Endothelial cell of umbilical vein (primary cell): ENCODE results near the gene RMND5B. TPM values are rescaled to one million over a fixed set of nuclear protein-coding genes. Genes with fewer than 3 reads are reported as not detected.

ENCODE experiments used
- BruUV-seq: library from RNA; stranded (reverse); fragments of 400-500 nt; replicated peaks from 2 replicates; lab custom pipeline; 2021; lab: Mats Ljungman, UMichigan
- CTCF ChIA-PET: fragments of 300-600, 350-600 bp; sonication (Branson Sonifier 250); formaldehyde crosslinking; loops from one replicate; lab custom pipeline; 2021; ENCODE audit warnings: antibody characterized with exemption, inconsistent platforms; lab: Charles Lee
- POLR2A ChIA-PET: fragments of 300-600, 350-600 bp; sonication (Branson Sonifier 250); formaldehyde crosslinking; loops from one replicate; lab custom pipeline; 2021; ENCODE audit warnings: antibody characterized with exemption, inconsistent platforms; lab: Charles Lee
- DNase-seq: peaks from one replicate; pipeline ENCODE4 v3.0.0-alpha.2; 2011; ENCODE audit warnings: low read depth, low spot score
- FAIRE-seq: peaks from 2 replicates; lab custom pipeline; 2011; peaks lifted over from hg19 to GRCh38; lab: Jason Lieb, UNC
- H2AFZ ChIP-seq: 2 replicates; pipeline ENCODE4 v1.6.0; 2012; ENCODE audit warnings: low read depth, low read length, control low read depth, inconsistent platforms
- H3K27ac ChIP-seq: 2 replicates; pipeline ENCODE4 v1.5.1; 2011; ENCODE audit warnings: low read depth, mild to moderate bottlenecking, control low read depth, low read length, moderate library complexity; ENCODE audit not compliant: insufficient read depth
- H3K27me3 ChIP-seq, 2 experiments: 2 replicates each; pipeline versions ENCODE4 v1.6.0 to v1.6.1; 2011; ENCODE audit warnings: low read length in 2 of 2, mixed read lengths in 1 of 2; ENCODE audit not compliant: control insufficient read depth in 2 of 2, insufficient read depth in 2 of 2
- H3K36me3 ChIP-seq, 2 experiments: 2 replicates in 1 of 2; 3 replicates in 1 of 2; pipeline ENCODE4 v1.5.1; 2011; ENCODE audit warnings: low read length in 2 of 2, mild to moderate bottlenecking in 1 of 2, moderate library complexity in 1 of 2; ENCODE audit not compliant: control insufficient read depth in 2 of 2, insufficient read depth in 2 of 2; ENCODE audit errors: extremely low read depth in 1 of 2
- H3K4me1 ChIP-seq: 3 replicates; pipeline ENCODE4 v1.5.1; 2011; ENCODE audit warnings: mild to moderate bottlenecking, low read length; ENCODE audit not compliant: control insufficient read depth, insufficient read depth; ENCODE audit errors: extremely low read depth
- H3K4me2 ChIP-seq: 2 replicates; pipeline ENCODE4 v1.6.1; 2011; ENCODE audit warnings: low read length, control low read depth, mixed read lengths; ENCODE audit not compliant: insufficient read depth
- H3K4me3 ChIP-seq, 3 experiments: fragments of 200-600 bp in 1 of 3; sonication (generic), shearing (Covaris generic) in 1 of 3; replicated peaks in 1 of 3; 2 replicates each; pipeline ENCODE4 v1.5.1; 2011 to 2016; ENCODE audit warnings: control low read depth in 3 of 3, low read length in 3 of 3, mild to moderate bottlenecking in 2 of 3, inconsistent platforms in 1 of 3, low read depth in 1 of 3, moderate library complexity in 1 of 3; ENCODE audit not compliant: insufficient read depth in 1 of 3
- H3K79me2 ChIP-seq: 2 replicates; pipeline ENCODE4 v1.6.0; 2012; ENCODE audit warnings: low read length, inconsistent platforms; ENCODE audit not compliant: control insufficient read depth, insufficient read depth
- H3K9ac ChIP-seq: replicated peaks from 2 replicates; pipeline ENCODE3; 2011; ENCODE audit warnings: low read length, control low read depth; ENCODE audit not compliant: insufficient read depth; ENCODE audit errors: extremely low read depth
- H3K9me1 ChIP-seq: replicated peaks from 3 replicates; pipeline ENCODE4 v1.6.0; 2011; ENCODE audit warnings: mild to moderate bottlenecking, low read length; ENCODE audit not compliant: control insufficient read depth, insufficient read depth; ENCODE audit errors: extremely low read depth
- H3K9me3 ChIP-seq: replicated peaks from 2 replicates; pipeline ENCODE4 v1.5.1; 2012; ENCODE audit warnings: low read length, inconsistent platforms; ENCODE audit not compliant: control insufficient read depth, insufficient read depth
- H4K20me1 ChIP-seq: replicated peaks from 2 replicates; pipeline ENCODE3; 2011; ENCODE audit warnings: mild to moderate bottlenecking, low read length; ENCODE audit not compliant: control insufficient read depth, insufficient read depth; ENCODE audit errors: extremely low read depth
- EZH2 ChIP-seq: IDR thresholded peaks from 2 replicates; pipeline ENCODE4 v1.6.1; 2012; ENCODE audit warnings: borderline replicate concordance, low read depth, mild to moderate bottlenecking, moderate library complexity, low read length, inconsistent platforms; ENCODE audit not compliant: severe bottlenecking
- JUN ChIP-seq: IDR thresholded peaks from 2 replicates; pipeline ENCODE4 v1.6.1; 2011; ENCODE audit warnings: borderline replicate concordance, low read depth; ENCODE audit not compliant: insufficient read length, insufficient read depth
- MYC ChIP-seq: IDR thresholded peaks from one replicate; pipeline ENCODE4 v1.6.1; 2011; ENCODE audit warnings: mild to moderate bottlenecking, low read depth, low read length
- POLR2AphosphoS5 ChIP-seq: IDR thresholded peaks from 2 replicates; pipeline ENCODE4 v1.6.1; 2012; ENCODE audit warnings: low read depth, mild to moderate bottlenecking, control low read depth, low read length, moderate library complexity; ENCODE audit not compliant: insufficient read depth
- dilution Hi-C: fragments of 300-500 bp; cut with MboI; formaldehyde crosslinking; loops from one replicate; pipeline ENCODE4 v1.15.0; 2019; ENCODE audit warnings: low sequenced_read_pairs; ENCODE audit not compliant: extremely low pct_ligation_motif_present
- intact Hi-C: fragments of 100-400 bp; cut with micrococcal nuclease; formaldehyde crosslinking; loops from one replicate; pipeline ENCODE4 v1.10.0; 2022
- polyA plus RNA-seq, 4 experiments: library from polyadenylated mRNA; depleted of rRNA in 3 of 4; stranded (reverse) in 3 of 4; unstranded in 1 of 4; fragments of >200 nt; gene quantifications; 2 replicates each; pipeline versions ENCODE4 v1.2.1 to v1.2.3, GENCODE V29; 2011 to 2012; ENCODE audit warnings: missing spikeins in 1 of 4
- total RNA-seq: library from RNA; stranded (reverse); gene quantifications from 2 replicates; pipeline ENCODE4 v1.2.3, GENCODE V29; 2021
- TF ChIP-seq, protein P1 (sequence below), 2 donors: IDR thresholded peaks; 1 replicate in 1 of 2; 2 replicates in 1 of 2; pipeline ENCODE4 v1.5.1; 2011; ENCODE audit warnings: low read length in 2 of 2, mild to moderate bottlenecking in 2 of 2, moderate library complexity in 2 of 2, control low read depth in 1 of 2, inconsistent platforms in 1 of 2, low read depth in 1 of 2; ENCODE audit not compliant: insufficient read depth in 1 of 2; ENCODE audit errors: extremely low read depth in 1 of 2
- TF ChIP-seq, protein P2 (sequence below): IDR thresholded peaks from 2 replicates; pipeline ENCODE4 v1.6.1; 2011; ENCODE audit not compliant: insufficient read depth, insufficient read length

RMND5B gene
- total and polyA plus RNA-seq, 2 donors (not counting 3 experiments of a cell fraction or from before 2014, with no cell fraction given), result 38.2 to 40.2 TPM

DNA sequence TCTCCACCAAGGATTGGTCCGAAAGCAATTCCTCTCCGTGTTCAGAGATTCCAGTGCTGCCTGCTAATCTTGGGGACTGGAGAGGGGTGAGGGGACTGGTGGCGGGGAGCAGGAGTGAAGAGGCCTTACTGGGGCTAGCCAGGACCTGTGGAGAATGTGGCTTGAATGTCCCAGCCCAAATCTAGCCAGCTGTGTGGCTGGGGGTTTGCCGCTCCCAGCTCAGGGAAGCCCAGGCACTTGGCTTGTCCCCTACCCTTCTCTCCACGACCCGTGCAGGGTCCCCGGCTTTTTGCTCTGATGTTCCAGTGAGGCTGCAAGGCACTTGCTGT is 15.0 kb upstream of the RMND5B start:
- POLR2A ChIA-PET, result interaction anchor here (0.6 to 1.0 kb wide), 2 partner anchors 9 to 27 kb away, joined by 3 to 5 read pairs; no protein-coding TSS in a partner anchor
- Histone ChIP-seq H3K9ac (peak overlapping the region; percentile 19), H3K36me3 (peaks cover 0 to 8% of the 10 kb centered on the region in 2 experiments), H3K79me2 (peaks cover 9% of the 10 kb centered on the region), H3K27ac (no peak overlapping the region), H3K9me3 (no peaks in the 10 kb centered on the region), H3K4me1 (peaks cover 47% of the 10 kb centered on the region), H3K4me3 (peak overlapping the region in 2 of 3 experiments; percentile 69 to 94), H3K9me1 (no peaks in the 10 kb centered on the region), H3K27me3 (no peaks in the 10 kb centered on the region), H2AFZ (no peak overlapping the region), H3K4me2 (peak overlapping the region; percentile 72), H4K20me1 (no peaks in the 10 kb centered on the region)
- no peak for TF ChIP-seq MYC
- peak; percentile 12 for TF ChIP-seq EZH2
- FAIRE-seq, result no peak
- DNase-seq, result no peak
- intact Hi-C loops, result loop anchor here (2.0 to 10.0 kb wide), 2 partner anchors 31 to 621 kb away; partner anchors contain the start of gene PDLIM7
- CTCF ChIA-PET, result interaction anchor here (0.9 to 2.0 kb wide), 3 partner anchors 10 to 42 kb away, joined by 3 to 7 read pairs (median 3); no protein-coding TSS in a partner anchor
- no TSS peak for BruUV-seq
- dilution Hi-C loops, result no loop called here

DNA sequence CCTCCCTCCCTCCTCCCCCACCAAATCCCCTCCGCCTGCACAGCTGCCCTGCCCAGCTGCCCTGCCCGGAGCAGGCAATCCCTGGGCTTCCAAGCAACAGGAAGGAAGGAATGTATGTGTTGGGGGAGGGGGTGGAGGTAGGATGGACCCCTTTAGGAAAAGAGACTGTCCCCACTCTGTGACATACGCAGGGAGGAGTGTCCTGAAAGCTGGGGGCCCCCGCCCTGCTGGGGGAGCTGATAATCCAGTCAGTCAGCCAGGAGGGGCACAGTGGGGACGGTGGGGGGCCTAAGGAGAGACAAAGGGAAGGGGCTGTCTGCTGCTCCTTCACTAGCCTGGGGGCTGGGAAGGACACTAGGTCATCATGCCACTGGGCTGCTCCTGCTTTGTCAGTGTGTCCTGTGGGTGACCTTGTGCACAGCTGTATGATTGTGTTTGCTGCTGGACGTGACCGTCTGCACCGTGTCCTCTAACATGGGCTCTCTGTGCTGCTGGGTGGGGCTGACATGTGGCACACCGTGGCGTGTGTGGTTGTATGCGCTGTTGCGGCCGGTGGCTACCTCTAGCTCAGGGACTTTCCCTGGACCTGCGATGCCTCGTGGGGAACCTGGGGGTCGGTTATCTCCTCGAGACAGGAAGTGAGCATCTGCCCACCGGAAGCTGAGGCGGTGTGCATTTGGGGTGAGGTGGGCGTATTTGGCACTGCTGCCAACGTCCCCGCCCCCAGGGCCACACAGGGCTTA is 14.5 kb upstream of the RMND5B start:
- POLR2A ChIA-PET, result interaction anchor here (0.6 to 1.0 kb wide), 2 partner anchors 9 to 26 kb away, joined by 3 to 5 read pairs; no protein-coding TSS in a partner anchor
- TF ChIP-seq, protein P1, sequence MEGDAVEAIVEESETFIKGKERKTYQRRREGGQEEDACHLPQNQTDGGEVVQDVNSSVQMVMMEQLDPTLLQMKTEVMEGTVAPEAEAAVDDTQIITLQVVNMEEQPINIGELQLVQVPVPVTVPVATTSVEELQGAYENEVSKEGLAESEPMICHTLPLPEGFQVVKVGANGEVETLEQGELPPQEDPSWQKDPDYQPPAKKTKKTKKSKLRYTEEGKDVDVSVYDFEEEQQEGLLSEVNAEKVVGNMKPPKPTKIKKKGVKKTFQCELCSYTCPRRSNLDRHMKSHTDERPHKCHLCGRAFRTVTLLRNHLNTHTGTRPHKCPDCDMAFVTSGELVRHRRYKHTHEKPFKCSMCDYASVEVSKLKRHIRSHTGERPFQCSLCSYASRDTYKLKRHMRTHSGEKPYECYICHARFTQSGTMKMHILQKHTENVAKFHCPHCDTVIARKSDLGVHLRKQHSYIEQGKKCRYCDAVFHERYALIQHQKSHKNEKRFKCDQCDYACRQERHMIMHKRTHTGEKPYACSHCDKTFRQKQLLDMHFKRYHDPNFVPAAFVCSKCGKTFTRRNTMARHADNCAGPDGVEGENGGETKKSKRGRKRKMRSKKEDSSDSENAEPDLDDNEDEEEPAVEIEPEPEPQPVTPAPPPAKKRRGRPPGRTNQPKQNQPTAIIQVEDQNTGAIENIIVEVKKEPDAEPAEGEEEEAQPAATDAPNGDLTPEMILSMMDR (IDR thresholded peaks at IDR 0.05; ENCODE audit: extremely low read depth in 1 of 2, insufficient read depth in 1 of 2, low read depth in 1 of 2, low read length in 2 of 2), result no peak
- TF ChIP-seq POLR2AphosphoS5 (no peak), JUN (no peak), MYC (no peak)
- TF ChIP-seq, protein P2, sequence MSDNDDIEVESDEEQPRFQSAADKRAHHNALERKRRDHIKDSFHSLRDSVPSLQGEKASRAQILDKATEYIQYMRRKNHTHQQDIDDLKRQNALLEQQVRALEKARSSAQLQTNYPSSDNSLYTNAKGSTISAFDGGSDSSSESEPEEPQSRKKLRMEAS, result peak; percentile 22
- no peaks in the 10 kb centered on the region for H4K20me1 ChIP-seq
- H3K9me3 ChIP-seq, result no peaks in the 10 kb centered on the region
- H2AFZ ChIP-seq, result no peak overlapping the region
- H3K9me1 ChIP-seq, result no peaks in the 10 kb centered on the region
- peak overlapping the region in 2 of 3 experiments; percentile 6 to 94 for H3K4me3 ChIP-seq
- dilution Hi-C loops, result no loop called here
- H3K27ac ChIP-seq, result peak overlapping the region; percentile 27
- no peak overlapping the region for H3K9ac ChIP-seq
- peaks cover 0 to 13% of the 10 kb centered on the region in 2 experiments for H3K36me3 ChIP-seq
- intact Hi-C loops, result loop anchor here (10.0 kb wide), 1 partner anchor 622 kb away; the partner anchor contains the start of gene PDLIM7
- H3K4me2 ChIP-seq, result no peak overlapping the region
- H3K79me2 ChIP-seq, result peaks cover 9% of the 10 kb centered on the region
- no peaks in the 10 kb centered on the region for H3K27me3 ChIP-seq
- CTCF ChIA-PET, result interaction anchor here (0.9 to 1.0 kb wide), 3 partner anchors 10 to 43 kb away, joined by 3 read pairs; no protein-coding TSS in a partner anchor
- DNase-seq (peak; percentile 17), FAIRE-seq (peak; percentile 74)
- H3K4me1 ChIP-seq, result peaks cover 47% of the 10 kb centered on the region
- no TSS peak for BruUV-seq
